ENCODE data around the gene C1orf198.

DNA sequence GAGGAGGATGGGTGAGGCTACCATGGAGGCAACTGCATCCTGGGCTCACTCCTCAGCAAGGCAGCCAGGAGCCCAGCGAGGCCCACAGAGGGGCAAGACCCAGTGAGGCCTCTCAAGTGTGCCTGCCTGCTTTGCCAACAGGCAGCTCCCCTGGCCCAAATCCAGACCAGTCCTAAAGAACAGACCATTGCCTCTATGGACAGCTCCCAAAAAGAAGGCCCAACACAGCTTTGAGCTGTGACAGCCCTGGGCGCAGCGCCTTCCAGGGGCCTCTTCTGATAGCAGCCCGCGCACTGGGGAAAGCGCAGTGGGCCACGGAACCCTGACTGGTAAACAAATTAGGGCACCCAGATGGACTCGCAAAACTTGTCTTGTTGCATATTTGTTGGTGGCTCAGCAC lies 25.5 kb downstream of the C1orf198 start:
- TF ChIP-seq CTCF (IDR thresholded peaks at IDR 0.05): no peak
- TF ChIP-seq POLR2A (IDR thresholded peaks at IDR 0.05): no peak

Data from breast epithelium (tissue), 3 donors.